Smooth muscle cell of the brain vasculature (primary cell): ENCODE results near the gene TNXB.
"Not testable (repeated sequence)": the region's sequence is repeated elsewhere in the genome, so short reads cannot be mapped to it uniquely, and the experiment has no call there.

ENCODE experiments used
- DNase-seq: peaks from one replicate; pipeline ENCODE4 v3.0.0-alpha.2; 2012; ENCODE audit warnings: low read depth, low spot score

TNXB gene

GRCh38 chr6:32144238-32144637 lies 35.1 kb upstream of the TNXB start:
- not testable (repeated sequence) for DNase-seq

- no peak for DNase-seq
These were observed 31.4 kb upstream of the TNXB start for GRCh38 chr6:32140420-32141046.

GRCh38 chr6:32139590-32139989 lies 30.5 kb upstream of the TNXB start:
- no peak for DNase-seq

GRCh38 chr6:32137454-32137853 lies 28.3 kb upstream of the TNXB start:
- DNase-seq = no peak

GRCh38 chr6:32133786-32134185 lies 24.6 kb upstream of the TNXB start:
- no peak for DNase-seq

GRCh38 chr6:32132110-32132509 lies 23.0 kb upstream of the TNXB start:
- no peak for DNase-seq

GRCh38 chr6:32131439-32131948 lies 22.4 kb upstream of the TNXB start:
- DNase-seq = no peak

GRCh38 chr6:32129297-32130088 lies 20.4 kb upstream of the TNXB start:
- DNase-seq = no peak

GRCh38 chr6:32128751-32129296 lies 19.7 kb upstream of the TNXB start:
- DNase-seq = no peak

- DNase-seq = peak; percentile 99
These were observed 18.8 kb upstream of the TNXB start, which contains the start of gene ATF6B for GRCh38 chr6:32127717-32128592. TSS of gene ATF6B (minus strand) at chr6:32128246. CDS start at chr6:32128207, 39 bp downstream.

- DNase-seq = no peak
These were observed 18.2 kb upstream of the TNXB start for GRCh38 chr6:32127409-32127716.

- no peak for DNase-seq
These were observed 17.7 kb upstream of the TNXB start for GRCh38 chr6:32126880-32127279.

- no peak for DNase-seq
These were observed 14.5 kb upstream of the TNXB start for GRCh38 chr6:32123681-32124080.

GRCh38 chr6:32120573-32121059 lies 11.5 kb upstream of the TNXB start:
- DNase-seq = no peak

- peak; percentile 75 for DNase-seq
These were observed 9.9 kb upstream of the TNXB start for GRCh38 chr6:32118782-32119628.

GRCh38 chr6:32117461-32117860 lies 8.3 kb upstream of the TNXB start:
- DNase-seq = no peak

- DNase-seq = no peak
These were observed 7.5 kb upstream of the TNXB start for GRCh38 chr6:32116674-32117073.

- no peak for DNase-seq
These were observed 6.5 kb upstream of the TNXB start for GRCh38 chr6:32115623-32116022.

GRCh38 chr6:32114796-32115195 lies 5.7 kb upstream of the TNXB start:
- DNase-seq = no peak
